Head of caudate nucleus (tissue), 42 donors: ENCODE data around the gene ARHGEF37.

ENCODE experiments used
- DNase-seq, 42 donors: peaks; one replicate each; pipeline versions ENCODE4 v3.0.0 to v3.0.0-alpha.2; 2020 to 2021; ENCODE audit warnings: mixed read lengths in 7 of 42
- intact Hi-C: fragments of 100-400 bp; cut with DNase I; formaldehyde crosslinking; loops from one replicate; pipeline ENCODE4 v1.15.0; 2022

Gene ARHGEF37

DNA sequence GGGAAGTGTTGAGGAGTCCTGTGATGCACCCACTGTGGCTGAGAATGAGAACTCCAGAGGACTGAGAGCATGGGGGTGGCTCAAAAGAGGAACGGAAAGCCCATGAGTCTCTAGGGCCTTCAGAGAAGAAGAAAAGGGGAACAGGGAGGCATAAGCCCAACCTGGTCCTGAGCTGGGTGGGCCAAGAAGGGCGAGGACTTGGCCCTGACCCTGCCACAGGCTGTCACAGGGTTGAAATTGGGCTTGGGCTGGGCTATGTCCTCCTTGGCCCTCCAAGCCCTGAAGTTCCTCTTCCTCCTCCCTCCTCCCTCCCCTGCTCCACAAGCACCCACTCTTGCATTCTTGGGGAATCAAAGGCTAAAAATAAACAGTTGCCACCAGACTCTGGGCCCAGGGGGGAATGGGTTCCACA is 99.5 kb downstream of the ARHGEF37 start:
- intact Hi-C loops: no loop called here
- peak in 34 of 42 donors; percentile 16 to 65 (median 37) for DNase-seq

DNA sequence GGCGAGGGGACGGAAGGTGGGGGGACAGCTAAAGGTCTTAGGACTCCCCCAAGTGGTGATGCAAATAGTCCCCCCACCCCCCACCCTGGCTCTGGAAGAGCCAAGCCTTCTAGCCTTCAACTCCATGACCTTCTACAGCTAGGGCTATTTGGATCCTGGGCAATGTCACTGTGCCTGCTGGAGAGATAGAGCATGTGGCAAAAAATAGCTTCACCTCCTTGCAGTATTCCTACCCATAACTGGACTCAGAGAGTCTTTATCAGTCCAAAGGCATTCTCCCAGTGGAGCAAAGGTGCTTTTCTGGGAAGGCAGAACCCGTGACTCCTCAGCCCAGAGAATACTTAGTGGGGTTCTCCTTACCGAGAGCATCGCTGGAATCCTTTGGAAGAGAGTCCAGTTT is 100.0 kb downstream of the ARHGEF37 start:
- intact Hi-C loops: no loop called here
- DNase-seq: peak in 1 of 42 donors; percentile 22

DNA sequence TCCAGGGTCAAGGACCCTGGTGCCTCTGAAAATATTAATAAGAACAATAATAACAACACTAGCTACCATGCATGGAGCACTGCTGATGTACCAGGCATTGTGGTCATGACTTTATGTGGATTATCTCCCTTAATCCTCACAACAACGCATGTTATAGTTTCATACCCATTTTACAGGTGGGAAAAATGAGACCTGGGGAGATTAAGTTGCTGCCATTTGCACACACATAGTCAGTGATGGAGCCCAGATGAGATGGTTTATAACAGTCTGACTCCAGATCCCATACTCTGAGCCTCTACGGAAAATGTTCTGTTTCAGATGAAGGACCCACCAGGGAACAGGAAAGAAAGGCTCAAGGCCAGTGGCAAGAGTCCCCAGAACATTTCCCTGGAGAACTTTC is 100.6 kb downstream of the ARHGEF37 start:
- intact Hi-C loops: no loop called here
- DNase-seq: no peak

- intact Hi-C loops: no loop called here
- peak in 1 of 42 donors; percentile 33 for DNase-seq
Observed at GRCh38 chr5:149682532-149683075, 101.3 kb downstream of the ARHGEF37 start.

- peak in 1 of 42 donors; percentile 33 for DNase-seq
- intact Hi-C loops: no loop called here
Observed at GRCh38 chr5:149683964-149684363, 102.7 kb downstream of the ARHGEF37 start.

GRCh38 chr5:149684371-149684770 is 103.1 kb downstream of the ARHGEF37 start:
- intact Hi-C loops: no loop called here

More at GRCh38 chr5:149684371-149684770, 103.1 kb downstream of the ARHGEF37 start:
- DNase-seq: no peak
